GM18861 (cell line): ENCODE data around the gene TKTL1.
"Not testable (repeated sequence)": the region's sequence is repeated elsewhere in the genome, so short reads cannot be mapped to it uniquely, and the experiment has no call there.

Experiments used
- ATAC-seq: cut with Tn5 transposase; IDR thresholded peaks from one replicate; pipeline ENCODE4 v1.9.1; 2021; ENCODE audit not compliant: unreplicated experiment

Gene TKTL1

GRCh38 chrX:154295664-154296310 is at the start of gene TKTL1:
TSS of gene TKTL1 (plus strand) at chrX:154295795. CDS start at chrX:154295860, 65 bp downstream.
- no peak for ATAC-seq

GRCh38 chrX:154247377-154248045 is 48.1 kb upstream of the TKTL1 start:
- not testable (repeated sequence) for ATAC-seq

GRCh38 chrX:154248076-154248475 is 47.5 kb upstream of the TKTL1 start:
- ATAC-seq: not testable (repeated sequence)

- not testable (repeated sequence) for ATAC-seq
Observed at GRCh38 chrX:154257282-154257681, 38.3 kb upstream of the TKTL1 start, which contains the start of gene OPN1MW3. TSS of gene OPN1MW3 (plus strand) at chrX:154257582. CDS start at chrX:154257620, 38 bp downstream.

- not testable (repeated sequence) for ATAC-seq
Observed at GRCh38 chrX:154258711-154259110, 36.9 kb upstream of the TKTL1 start.

GRCh38 chrX:154263072-154263471 is 32.5 kb upstream of the TKTL1 start:
- not testable (repeated sequence) for ATAC-seq

- not testable (repeated sequence) for ATAC-seq
Observed at GRCh38 chrX:154269245-154269644, 26.4 kb upstream of the TKTL1 start.

- not testable (repeated sequence) for ATAC-seq
Observed at GRCh38 chrX:154284489-154285338, 10.9 kb upstream of the TKTL1 start.

GRCh38 chrX:154286406-154286805 is 9.2 kb upstream of the TKTL1 start:
- not testable (repeated sequence) for ATAC-seq

- no peak for ATAC-seq
Observed at GRCh38 chrX:154294791-154295574, 612 bp upstream of the TKTL1 start, which contains the start of gene TEX28. TSS of gene TEX28 (minus strand) at chrX:154295124. CDS start at chrX:154292117, 3,007 bp downstream.

GRCh38 chrX:154296731-154297130 is 1.1 kb downstream of the TKTL1 start:
- no peak for ATAC-seq

- no peak for ATAC-seq
Observed at GRCh38 chrX:154298312-154298711, 2.7 kb downstream of the TKTL1 start.

GRCh38 chrX:154300816-154301215 is 5.2 kb downstream of the TKTL1 start:
- no peak for ATAC-seq

GRCh38 chrX:154302998-154303397 is 7.4 kb downstream of the TKTL1 start:
- not testable (repeated sequence) for ATAC-seq

- no peak for ATAC-seq
Observed at GRCh38 chrX:154303476-154303875, 7.9 kb downstream of the TKTL1 start.

GRCh38 chrX:154304846-154305245 is 9.3 kb downstream of the TKTL1 start:
- no peak for ATAC-seq

- no peak for ATAC-seq
Observed at GRCh38 chrX:154305541-154306205, 10.1 kb downstream of the TKTL1 start.

GRCh38 chrX:154307202-154307601 is 11.6 kb downstream of the TKTL1 start:
- no peak for ATAC-seq

- no peak for ATAC-seq
Observed at GRCh38 chrX:154308108-154308946, 12.7 kb downstream of the TKTL1 start.
